Thyroid gland (tissue), 4 donors: Measurements from ENCODE around the gene IQSEC3. TPM values are rescaled to one million over a fixed set of nuclear protein-coding genes. Genes with fewer than 3 reads are reported as not detected.

ENCODE experiments used
- DNase-seq, 2 donors: peaks; one replicate each; pipeline ENCODE4 v3.0.0-alpha.2; 2019
- H3K27ac ChIP-seq, 3 donors: fragments of 200-600 bp; sonication (generic); 1 replicate in 2 of 3; 2 replicates in 1 of 3; pipeline ENCODE4 v1.5.1; 2016 to 2019; ENCODE audit warnings: mild to moderate bottlenecking in 1 of 3, moderate library complexity in 1 of 3
- H3K27me3 ChIP-seq: fragments of 200-600 bp; sonication (generic); one replicate; pipeline ENCODE4 v1.5.1; 2019
- H3K36me3 ChIP-seq, 2 donors: fragments of 200-600 bp; sonication (generic); one replicate each; pipeline ENCODE4 v1.5.1; 2016 to 2019
- H3K4me1 ChIP-seq, 2 donors: fragments of 200-600 bp; sonication (generic); one replicate each; pipeline ENCODE4 v1.5.1; 2017 to 2019
- H3K4me3 ChIP-seq, 3 donors: fragments of 200-600 bp; sonication (generic); replicated peaks in 1 of 3; 1 replicate in 2 of 3; 2 replicates in 1 of 3; pipeline ENCODE4 v1.5.1; 2016; ENCODE audit warnings: mild to moderate bottlenecking in 1 of 3
- H3K9me3 ChIP-seq: fragments of 200-600 bp; sonication (generic); one replicate; pipeline ENCODE4 v1.5.1; 2017
- POLR2A ChIP-seq, 2 donors: fragments of 450-650 bp; IDR thresholded peaks; one replicate each; pipeline ENCODE4 v1.6.1; 2017; ENCODE audit warnings: antibody characterized with exemption in 2 of 2, mild to moderate bottlenecking in 2 of 2, moderate library complexity in 1 of 2
- WGBS, 2 donors: methylation state at CpG; one replicate each; pipeline ENCODE4 v1.1.5; 2017; 5-methylcytosine and 5-hydroxymethylcytosine counted together
- intact Hi-C: fragments of 100-400 bp; cut with DNase I; formaldehyde crosslinking; loops from one replicate; pipeline ENCODE4 v1.15.1; 2023
- total RNA-seq, 4 donors: library from RNA; depleted of rRNA; stranded (reverse); fragments of >200 nt; gene quantifications; one replicate each; pipeline ENCODE4 v1.2.3, GENCODE V29; 2016
- TF ChIP-seq, protein P1 (sequence below), 6 experiments: fragments of 200-600 bp in 3 of 6; fragments of 450-650 bp in 3 of 6; sonication (generic) in 3 of 6; IDR thresholded peaks; one replicate each; pipeline ENCODE4 v1.5.1; 2016 to 2019; ENCODE audit warnings: antibody characterized with exemption in 6 of 6, mild to moderate bottlenecking in 2 of 6, inconsistent platforms in 1 of 6, moderate library complexity in 1 of 6

The IQSEC3 gene
- total RNA-seq, 4 donors from 2014 or later: 0.27 to 1.3 (median 1.0) TPM

DNA sequence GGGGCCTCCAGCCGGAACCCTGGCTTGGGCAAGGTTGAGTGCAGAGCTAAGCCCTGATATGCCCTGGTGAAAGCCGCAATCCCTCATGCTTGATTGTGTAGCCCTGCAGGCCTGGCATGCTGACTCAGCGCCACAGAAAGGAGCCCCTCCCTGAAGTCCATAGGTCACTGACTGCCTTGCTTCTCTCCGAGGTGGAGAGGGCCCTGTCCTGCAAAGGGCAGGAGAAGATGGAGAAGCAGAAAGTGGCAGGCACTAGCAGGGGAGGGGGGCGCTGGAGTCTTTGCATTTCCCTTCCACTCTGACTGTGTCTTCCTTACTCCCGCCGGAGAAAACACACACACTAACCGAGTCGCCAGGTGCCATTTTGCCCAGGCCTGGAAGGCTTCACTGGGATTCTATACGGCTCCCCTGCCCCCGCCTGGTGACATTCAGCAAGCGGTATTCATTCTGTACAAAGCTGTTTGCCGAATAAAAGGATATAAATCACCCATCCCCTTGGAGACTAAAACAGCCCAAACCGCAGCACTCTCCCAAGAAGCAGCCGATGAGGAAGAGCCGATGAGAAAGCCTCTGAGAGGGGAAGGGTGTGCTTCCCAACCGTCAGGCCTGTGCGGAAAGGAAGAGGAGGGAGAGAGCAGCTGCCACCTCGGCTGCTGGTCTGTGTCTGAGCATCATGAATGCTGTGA lies 77.5 kb downstream of the IQSEC3 start:
- WGBS, 2 donors: 77 to 80% methylated on average over 19 of the region's 19 CpGs
- H3K4me1 ChIP-seq: peaks cover 4 to 9% of the 10 kb centered on the region in 2 donors
- H3K27ac ChIP-seq: no peak overlapping the region
- no peaks in the 10 kb centered on the region for H3K36me3 ChIP-seq
- H3K27me3 ChIP-seq: no peaks in the 10 kb centered on the region
- no peaks in the 10 kb centered on the region for H3K9me3 ChIP-seq
- no peak for DNase-seq
- TF ChIP-seq, protein P1, sequence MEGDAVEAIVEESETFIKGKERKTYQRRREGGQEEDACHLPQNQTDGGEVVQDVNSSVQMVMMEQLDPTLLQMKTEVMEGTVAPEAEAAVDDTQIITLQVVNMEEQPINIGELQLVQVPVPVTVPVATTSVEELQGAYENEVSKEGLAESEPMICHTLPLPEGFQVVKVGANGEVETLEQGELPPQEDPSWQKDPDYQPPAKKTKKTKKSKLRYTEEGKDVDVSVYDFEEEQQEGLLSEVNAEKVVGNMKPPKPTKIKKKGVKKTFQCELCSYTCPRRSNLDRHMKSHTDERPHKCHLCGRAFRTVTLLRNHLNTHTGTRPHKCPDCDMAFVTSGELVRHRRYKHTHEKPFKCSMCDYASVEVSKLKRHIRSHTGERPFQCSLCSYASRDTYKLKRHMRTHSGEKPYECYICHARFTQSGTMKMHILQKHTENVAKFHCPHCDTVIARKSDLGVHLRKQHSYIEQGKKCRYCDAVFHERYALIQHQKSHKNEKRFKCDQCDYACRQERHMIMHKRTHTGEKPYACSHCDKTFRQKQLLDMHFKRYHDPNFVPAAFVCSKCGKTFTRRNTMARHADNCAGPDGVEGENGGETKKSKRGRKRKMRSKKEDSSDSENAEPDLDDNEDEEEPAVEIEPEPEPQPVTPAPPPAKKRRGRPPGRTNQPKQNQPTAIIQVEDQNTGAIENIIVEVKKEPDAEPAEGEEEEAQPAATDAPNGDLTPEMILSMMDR (IDR thresholded peaks at IDR 0.05): no peak
- TF ChIP-seq POLR2A (IDR thresholded peaks at IDR 0.05): no peak
- intact Hi-C loops: no loop called here
- H3K4me3 ChIP-seq: no peak overlapping the region

DNA sequence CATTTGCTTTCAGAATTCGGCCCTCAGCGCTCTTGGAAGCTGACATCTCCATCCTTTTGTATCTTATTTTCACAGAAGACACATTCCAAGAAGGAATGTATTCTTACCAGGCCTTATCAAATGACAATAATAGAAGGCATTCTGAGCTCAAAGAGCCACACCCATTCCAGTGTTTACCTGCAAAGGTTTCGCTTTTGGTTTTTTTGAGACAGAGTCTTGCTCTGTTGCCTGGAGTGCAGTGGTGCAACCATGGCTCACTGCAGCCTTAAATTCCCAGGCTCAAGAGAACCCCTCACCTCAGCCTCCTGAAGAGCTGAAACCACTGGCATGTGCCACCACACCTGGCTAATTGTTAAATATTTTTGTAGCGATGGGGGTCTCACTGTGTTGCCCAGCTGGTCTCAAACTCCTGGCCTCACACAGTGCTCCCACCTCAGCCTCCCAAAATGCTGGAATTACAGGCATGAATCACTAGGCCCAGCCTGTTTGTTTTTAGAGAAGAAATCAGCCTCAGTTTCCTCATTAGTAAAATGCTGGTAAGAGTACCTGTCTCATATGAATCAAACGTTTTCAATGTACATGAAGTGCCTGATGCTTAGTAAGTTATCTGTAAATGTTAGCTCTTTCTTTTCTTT lies 78.2 kb downstream of the IQSEC3 start:
- intact Hi-C loops: no loop called here
- no peak overlapping the region for H3K4me3 ChIP-seq
- no peak overlapping the region for H3K27ac ChIP-seq
- H3K27me3 ChIP-seq: no peaks in the 10 kb centered on the region
- H3K36me3 ChIP-seq: no peaks in the 10 kb centered on the region
- H3K9me3 ChIP-seq: no peaks in the 10 kb centered on the region
- WGBS, 2 donors: 79 to 86% methylated on average over 5 of the region's 5 CpGs
- TF ChIP-seq POLR2A (IDR thresholded peaks at IDR 0.05): no peak
- TF ChIP-seq, protein P1 (IDR thresholded peaks at IDR 0.05): no peak
- peaks cover 1 to 7% of the 10 kb centered on the region in 2 donors for H3K4me1 ChIP-seq
- no peak for DNase-seq

DNA sequence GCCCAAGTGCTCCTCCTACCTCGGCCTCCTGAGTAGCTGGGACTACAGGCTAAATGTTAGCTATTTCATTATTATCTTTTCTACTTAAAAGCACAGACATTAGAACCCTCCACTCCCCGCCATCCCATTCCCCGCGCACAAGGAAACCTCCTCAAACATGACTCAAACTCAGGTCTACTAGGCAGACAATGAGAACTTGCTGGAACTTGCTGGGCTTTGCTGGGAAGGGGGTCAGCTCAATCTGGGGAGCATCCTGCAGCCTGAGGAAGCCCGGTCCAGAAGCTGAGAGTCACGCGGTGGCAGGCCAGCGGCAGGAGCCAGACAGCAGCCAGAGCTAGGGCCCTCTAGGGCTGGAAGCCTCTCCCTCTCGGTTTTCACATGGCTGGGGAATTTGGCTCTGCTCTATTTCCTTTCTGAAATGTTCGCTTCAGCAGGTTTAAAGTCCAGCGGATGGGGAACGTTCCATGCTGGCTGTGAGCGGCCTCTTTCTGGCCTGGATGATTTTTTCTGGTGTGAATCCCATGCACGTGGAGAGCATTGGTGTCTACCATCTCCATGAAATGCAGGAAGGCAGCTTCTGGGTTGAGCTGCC lies 78.9 kb downstream of the IQSEC3 start:
- no peaks in the 10 kb centered on the region for H3K9me3 ChIP-seq
- WGBS, 2 donors: 68 to 71% methylated on average over 14 of the region's 14 CpGs

DNA sequence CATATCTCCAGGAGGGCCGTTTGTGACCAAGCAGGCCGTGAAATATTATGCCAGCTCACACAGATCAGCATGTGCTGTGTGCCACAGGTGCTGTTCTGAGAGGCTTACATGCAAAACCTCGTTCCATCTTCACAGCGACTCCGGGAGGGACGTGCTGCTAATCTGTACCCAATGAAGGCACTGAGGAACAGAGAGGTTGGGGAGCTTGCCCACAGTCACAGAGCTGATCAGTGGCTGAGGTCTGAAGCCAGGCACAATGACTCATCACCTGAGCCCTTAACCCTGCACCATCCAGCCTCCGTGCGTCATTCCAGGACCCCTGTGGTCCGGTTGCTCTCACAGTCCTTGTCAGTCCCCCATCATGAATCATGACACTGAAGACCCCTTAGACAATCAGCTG lies 80.7 kb downstream of the IQSEC3 start:
- intact Hi-C loops: no loop called here
- Histone ChIP-seq H3K36me3 (no peaks in the 10 kb centered on the region), H3K27me3 (no peaks in the 10 kb centered on the region), H3K9me3 (no peaks in the 10 kb centered on the region), H3K4me3 (no peak overlapping the region), H3K27ac (no peak overlapping the region), H3K4me1 (peaks cover 0 to 7% of the 10 kb centered on the region in 2 donors)
- no peak for DNase-seq
- 83 to 92% methylated on average over 3 to 9 of the region's 9 CpGs for WGBS, 2 donors
- TF ChIP-seq, protein P1 (IDR thresholded peaks at IDR 0.05): no peak
- no peak for TF ChIP-seq POLR2A (IDR thresholded peaks at IDR 0.05)

More for the DNA sequence above, 78.9 kb downstream of the IQSEC3 start:
- Histone ChIP-seq H3K27me3 (no peaks in the 10 kb centered on the region), H3K4me3 (no peak overlapping the region), H3K27ac (no peak overlapping the region), H3K4me1 (peaks cover 0 to 7% of the 10 kb centered on the region in 2 donors), H3K36me3 (no peaks in the 10 kb centered on the region)
- intact Hi-C loops: no loop called here
- peak; percentile 19 to 33 for DNase-seq
- TF ChIP-seq POLR2A (IDR thresholded peaks at IDR 0.05): no peak
- TF ChIP-seq, protein P1 (IDR thresholded peaks at IDR 0.05): no peak
